K562 (cell line): Measurements from ENCODE around the gene CCDC18. TPM values are rescaled to one million over a fixed set of nuclear protein-coding genes. Genes with fewer than 3 reads are reported as not detected.

ENCODE experiments used
- ATAC-seq: fragments of 200-7000 bp; cut with Tn5 transposase; 3 replicates; pipeline ENCODE4 v1.9.1; 2020; ENCODE audit warnings: moderate library complexity
- BruUV-seq: library from RNA; stranded (reverse); fragments of 400-500 nt; replicated peaks from 2 replicates; lab custom pipeline; 2021; lab: Mats Ljungman, UMichigan
- CTCF ChIA-PET: fragments of 300-600 bp; formaldehyde crosslinking; extraction: SDS; loops from one replicate; lab custom pipeline; 2021; ENCODE audit warnings: low intra/inter-chr PET ratio; lab: Yijun Ruan, JAX
- POLR2A ChIA-PET: fragments of 300-600, 350-650 bp; sonication (Branson Sonifier 250); formaldehyde crosslinking; extraction: SDS; loops from one replicate; lab custom pipeline; 2021; ENCODE audit warnings: antibody characterized with exemption, inconsistent platforms; lab: Yijun Ruan, JAX
- DNase-seq, 4 experiments: peaks; one replicate each; pipeline versions ENCODE4 v3.0.0 to v3.0.0-alpha.2; 2011 to 2018; ENCODE audit warnings: low spot score in 3 of 4, mixed read lengths in 3 of 4; ENCODE audit errors: extremely low read depth in 1 of 4
- FAIRE-seq: peaks from 2 replicates; lab custom pipeline; 2011; peaks lifted over from hg19 to GRCh38; lab: Jason Lieb, UNC
- H2AFZ ChIP-seq: 2 replicates; pipeline ENCODE4 v1.6.0; 2011; ENCODE audit warnings: low read depth, low read length, control low read depth, inconsistent platforms
- H3K27ac ChIP-seq: fragments of 200-600 bp; 3 replicates; pipeline ENCODE4 v1.8.0; 2011; ENCODE audit warnings: low read depth, mild to moderate bottlenecking, control low read depth, inconsistent platforms, low read length, moderate library complexity, mixed read lengths; ENCODE audit errors: extremely low read depth
- H3K27me3 ChIP-seq, 2 experiments: fragments of 300-600 bp in 1 of 2; 2 replicates in 1 of 2; 3 replicates in 1 of 2; pipeline versions ENCODE4 v1.6.0 to v1.8.0; 2011; ENCODE audit warnings: inconsistent platforms in 2 of 2, low read length in 2 of 2, mild to moderate bottlenecking in 1 of 2, mixed read lengths in 1 of 2, moderate library complexity in 1 of 2; ENCODE audit not compliant: control insufficient read depth in 2 of 2, insufficient read depth in 2 of 2
- H3K36me3 ChIP-seq: fragments of 300-600 bp; 3 replicates; pipeline ENCODE4 v1.8.0; 2011; ENCODE audit warnings: mild to moderate bottlenecking, low read length, inconsistent platforms; ENCODE audit not compliant: control insufficient read depth, insufficient read depth
- H3K4me1 ChIP-seq, 2 experiments: fragments of 200-600 bp in 1 of 2; replicated peaks in 1 of 2; 2 replicates in 1 of 2; 3 replicates in 1 of 2; pipeline versions ENCODE4 v1.5.1 to v1.8.0; 2011; ENCODE audit warnings: inconsistent platforms in 2 of 2, low read length in 2 of 2, mild to moderate bottlenecking in 1 of 2, mixed read lengths in 1 of 2, moderate library complexity in 1 of 2; ENCODE audit not compliant: control insufficient read depth in 2 of 2, insufficient read depth in 2 of 2
- H3K4me2 ChIP-seq: 2 replicates; pipeline ENCODE4 v1.6.1; 2011; ENCODE audit warnings: low read length, control low read depth, inconsistent platforms, mixed read lengths; ENCODE audit not compliant: insufficient read depth
- H3K4me3 ChIP-seq: fragments of 200-600 bp; sonication (generic), shearing (Covaris generic); 2 replicates; pipeline ENCODE4 v1.5.1; 2016; ENCODE audit warnings: control low read depth, inconsistent platforms
- H3K79me2 ChIP-seq: fragments of 200-600 bp; 3 replicates; pipeline ENCODE4 v1.8.0; 2011; ENCODE audit warnings: low read length, inconsistent platforms; ENCODE audit not compliant: control insufficient read depth, insufficient read depth
- H3K9ac ChIP-seq, 2 experiments: 2 replicates each; pipeline versions ENCODE4 v1.6.0 to v1.6.1; 2011; ENCODE audit warnings: low read depth in 2 of 2, low read length in 2 of 2, control low read depth in 1 of 2, inconsistent platforms in 1 of 2, mild to moderate bottlenecking in 1 of 2, mixed read lengths in 1 of 2; ENCODE audit not compliant: insufficient read depth in 1 of 2
- H3K9me1 ChIP-seq: one replicate; pipeline ENCODE4 v1.6.0; 2011; ENCODE audit warnings: inconsistent platforms, mild to moderate bottlenecking, low read length, moderate library complexity; ENCODE audit not compliant: control insufficient read depth, insufficient read depth
- H3K9me3 ChIP-seq: replicated peaks from 2 replicates; pipeline ENCODE4 v1.5.1; 2011; ENCODE audit warnings: low read depth, low read length, inconsistent platforms; ENCODE audit not compliant: control insufficient read depth, insufficient read depth
- H4K20me1 ChIP-seq: replicated peaks from 2 replicates; pipeline ENCODE4 v1.6.1; 2011; ENCODE audit warnings: low read length, inconsistent platforms, mixed read lengths; ENCODE audit not compliant: control insufficient read depth, insufficient read depth
- HINFP ChIP-seq: fragments of 450-650 bp; conservative IDR thresholded peaks from 2 replicates; pipeline ENCODE4 v1.6.1; 2016; ENCODE audit warnings: missing genetic modification characterization, low read depth, mild to moderate bottlenecking, control low read depth, missing compliant biosample characterization
- ZNF277 ChIP-seq: fragments of 250-450 bp; sonication (Bioruptor Pico); IDR thresholded peaks from 2 replicates; pipeline ENCODE4 v1.8.0; 2022; ENCODE audit warnings: inconsistent platforms, mild to moderate bottlenecking, moderate library complexity, borderline replicate concordance
- ZNF561 ChIP-seq: fragments of 450-650 bp; formaldehyde crosslinking; conservative IDR thresholded peaks from 2 replicates; pipeline ENCODE4 v1.4.0; 2020; ENCODE audit warnings: mild to moderate bottlenecking, moderate library complexity
- ZNF830 ChIP-seq: fragments of 250-450 bp; sonication (Bioruptor Pico); IDR thresholded peaks from 2 replicates; pipeline ENCODE4 v1.5.0; 2021; ENCODE audit warnings: mild to moderate bottlenecking
- WGBS: fragments of 100-300 bp; shearing (Covaris generic); methylation state at CpG from one replicate; pipeline ENCODE4 v1.1.6; 2016; ENCODE audit warnings: low coverage, mixed read lengths; ENCODE audit not compliant: insufficient coverage; ENCODE audit errors: missing lambda C conversion rate; 5-methylcytosine and 5-hydroxymethylcytosine counted together
- in situ Hi-C: fragments of 300-500 bp; cut with MboI; formaldehyde crosslinking; loops from 4 replicates; pipeline ENCODE4 v1.15.0; 2018; ENCODE audit warnings: inconsistent platforms, mixed read lengths
- intact Hi-C: fragments of 100-400 bp; cut with micrococcal nuclease; formaldehyde crosslinking; loops from 2 replicates; pipeline ENCODE4 v1.14.2; 2022
- polyA plus RNA-seq, 8 experiments: library from polyadenylated mRNA; depleted of rRNA in 4 of 8; stranded (reverse) in 5 of 8; unstranded in 3 of 8; fragments of >200 nt; fragmentation: Nextera tagmentation in 2 of 8; fragmentation: Illumina TruSeq in 1 of 8; extraction: Ambion mirVana in 2 of 8; extraction: Trizol in 1 of 8; gene quantifications; 2 replicates each; pipeline versions ENCODE4 v1.2.1 to v1.2.3, GENCODE V29; 2011 to 2014; ENCODE audit warnings: inconsistent platforms in 1 of 8, missing spikeins in 1 of 8
- total RNA-seq, 7 experiments: library from RNA; depleted of rRNA in 6 of 7; stranded (reverse); fragments of >200 nt in 6 of 7; fragmentation: Illumina TruSeq in 2 of 7; extraction: Trizol in 2 of 7; gene quantifications; 2 replicates each; pipeline versions ENCODE4 v1.2.1 to v1.2.3, GENCODE V29; 2011 to 2021; ENCODE audit warnings: low replicate concordance in 1 of 7

Gene CCDC18
- total and polyA plus RNA-seq, 9 of the 15 experiments (the other 6 are each of a cell fraction or from before 2014, with no cell fraction given), result 19.5 to 34.2 (median 24.3) TPM

GRCh38 chr1:93200714-93201113 lies 20.2 kb downstream of the CCDC18 start:
- Histone ChIP-seq H3K9me1 (no peaks in the 10 kb centered on the region), H3K9ac (no peak overlapping the region), H3K27me3 (no peaks in the 10 kb centered on the region), H2AFZ (no peak overlapping the region), H3K79me2 (no peaks in the 10 kb centered on the region), H4K20me1 (no peaks in the 10 kb centered on the region), H3K9me3 (no peaks in the 10 kb centered on the region), H3K4me1 (0 out of 5 replicates have a peak, but pooled peaks cover 0 to 3% of the 10 kb centered on the region in 2 experiments), H3K36me3 (peaks cover 78% of the 10 kb centered on the region), H3K27ac (no peak overlapping the region), H3K4me3 (no peak overlapping the region), H3K4me2 (no peak overlapping the region)
- intact Hi-C loops, result no loop called here
- no TSS peak for BruUV-seq
- in situ Hi-C loops, result no loop called here
- POLR2A ChIA-PET, result interaction anchor here (1.4 kb wide), 1 partner anchor 11 kb away, joined by 5 read pairs; no protein-coding TSS in a partner anchor
- CTCF ChIA-PET, result no interaction called here
- no peak for TF ChIP-seq ZNF277 (CRISPR knock-in tag)
- no peak for TF ChIP-seq HINFP (tag)
- no peak for TF ChIP-seq ZNF830 (CRISPR knock-in tag)
- TF ChIP-seq ZNF561, result no peak
- no peak for ATAC-seq
- FAIRE-seq, result no peak
- 85% methylated on average over 4 of the region's 4 CpGs for WGBS
- DNase-seq, result no peak
